ENCODE results near the gene SMPD1. TPM values are rescaled to one million over a fixed set of nuclear protein-coding genes. Genes with fewer than 3 reads are reported as not detected.
A peak's percentile ranks its signal among the peaks of the same experiment; 100 is the strongest.
"Not testable (repeated sequence)": the region's sequence is repeated elsewhere in the genome, so short reads cannot be mapped to it uniquely, and the experiment has no call there.

Gene SMPD1
- total RNA-seq, 2 donors from 2014 or later = 13.1 to 24.8 TPM

- Mint-ChIP-seq H3K27ac (peak overlapping the region in 1 of 2 donors; percentile 40), H3K36me3 (no peaks in the 10 kb centered on the region), H3K9me3 (no peaks in the 10 kb centered on the region)
- ATAC-seq (no peak), DNase-seq (ENCODE audit: low spot score in 2 of 2) (no peak)
Measured at GRCh38 chr11:6378640-6378989, 11.7 kb upstream of the SMPD1 start.

- Mint-ChIP-seq H3K36me3 (no peaks in the 10 kb centered on the region), H3K27ac (no peak overlapping the region), H3K9me3 (no peaks in the 10 kb centered on the region)
- ATAC-seq (no peak), DNase-seq (ENCODE audit: low spot score in 2 of 2) (no peak)
Measured at GRCh38 chr11:6385046-6385777, 5.1 kb upstream of the SMPD1 start.

DNA sequence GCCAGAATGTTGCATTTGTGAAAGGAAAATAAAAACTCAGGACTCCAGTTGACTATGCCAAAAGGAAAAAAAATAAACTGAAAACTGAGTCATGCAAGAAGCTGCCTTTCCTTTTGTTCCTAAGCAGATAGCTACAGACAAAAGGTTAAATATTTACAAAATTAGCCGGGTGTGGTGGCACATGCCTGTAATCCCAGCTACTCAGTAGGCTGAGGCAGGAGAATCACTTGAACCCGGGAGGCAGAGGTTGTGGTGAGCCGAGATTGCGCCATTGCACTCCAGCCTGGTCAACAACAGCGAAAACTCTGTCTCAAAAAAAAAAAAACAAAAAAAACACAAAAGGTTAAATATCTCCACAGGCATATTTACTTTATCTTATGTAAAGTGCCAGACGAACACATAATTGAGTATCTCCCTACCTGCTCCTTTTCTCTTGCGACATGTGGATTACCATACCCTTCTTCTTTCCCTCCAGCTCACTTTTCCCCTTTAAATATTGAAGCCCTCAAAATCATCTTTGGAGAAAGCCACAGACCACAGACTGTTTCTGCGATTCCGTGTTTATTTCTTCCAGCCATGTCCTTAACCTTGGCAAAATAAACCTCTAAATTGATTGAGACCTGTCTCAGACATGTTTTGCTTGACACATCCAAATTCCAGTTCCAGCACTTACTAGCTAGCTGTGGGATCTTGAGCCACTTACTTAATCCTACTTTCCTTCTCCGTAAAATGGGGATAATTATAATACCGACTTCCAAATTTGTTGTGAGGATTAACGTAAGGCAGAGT, 2.3 kb upstream of the SMPD1 start:
- Mint-ChIP-seq H3K27ac (no peak overlapping the region), H3K36me3 (peaks cover 5% of the 10 kb centered on the region in 2 donors), H3K9me3 (no peaks in the 10 kb centered on the region)
- no peak for DNase-seq (ENCODE audit: low spot score in 2 of 2)
- ATAC-seq = no peak

DNA sequence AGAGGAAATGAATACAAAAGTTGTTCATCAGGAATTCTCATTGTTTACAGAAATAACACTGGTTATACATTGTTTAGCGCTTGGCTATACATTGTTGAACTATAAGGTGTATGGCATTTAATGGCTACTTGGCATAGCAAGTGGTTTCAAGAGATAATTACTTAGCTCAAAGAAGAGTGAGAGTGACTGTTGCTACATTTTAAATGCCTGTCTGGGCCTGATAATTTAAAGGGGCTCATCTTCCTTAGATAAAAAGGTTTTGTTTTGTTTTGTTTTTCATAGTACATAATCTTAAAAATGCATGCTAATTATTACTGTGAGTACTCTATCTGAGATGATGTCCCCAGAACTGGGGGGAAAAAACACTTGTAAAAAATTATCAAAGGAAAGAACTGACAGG, 1.5 kb upstream of the SMPD1 start:
- H3K27ac Mint-ChIP-seq = peak overlapping the region in 1 of 2 donors; percentile 97
- ATAC-seq (no peak), DNase-seq (ENCODE audit: low spot score in 2 of 2) (no peak)
- H3K36me3 Mint-ChIP-seq = peaks cover 8 to 9% of the 10 kb centered on the region in 2 donors
- H3K9me3 Mint-ChIP-seq = no peaks in the 10 kb centered on the region

GRCh38 chr11:6390718-6391469, 620 bp downstream of the SMPD1 start:
- Mint-ChIP-seq H3K27ac (peak overlapping the region; percentile 77 to 97), H3K36me3 (peaks cover 8 to 9% of the 10 kb centered on the region in 2 donors), H3K9me3 (no peaks in the 10 kb centered on the region)
- DNase-seq (ENCODE audit: low spot score in 2 of 2) (no peak), ATAC-seq (no peak)

- H3K27ac Mint-ChIP-seq = peak overlapping the region in 1 of 2 donors; percentile 97
- H3K36me3 Mint-ChIP-seq = peaks cover 8 to 9% of the 10 kb centered on the region in 2 donors
- no peaks in the 10 kb centered on the region for H3K9me3 Mint-ChIP-seq
- DNase-seq (ENCODE audit: low spot score in 2 of 2) = no peak
- ATAC-seq = no peak
Measured at GRCh38 chr11:6391537-6392134, 1.4 kb downstream of the SMPD1 start.

GRCh38 chr11:6392251-6392650, 2.0 kb downstream of the SMPD1 start:
- H3K27ac Mint-ChIP-seq; H3K9me3 Mint-ChIP-seq; DNase-seq (ENCODE audit: low spot score in 2 of 2); H3K36me3 Mint-ChIP-seq; ATAC-seq: not testable (repeated sequence)

DNA sequence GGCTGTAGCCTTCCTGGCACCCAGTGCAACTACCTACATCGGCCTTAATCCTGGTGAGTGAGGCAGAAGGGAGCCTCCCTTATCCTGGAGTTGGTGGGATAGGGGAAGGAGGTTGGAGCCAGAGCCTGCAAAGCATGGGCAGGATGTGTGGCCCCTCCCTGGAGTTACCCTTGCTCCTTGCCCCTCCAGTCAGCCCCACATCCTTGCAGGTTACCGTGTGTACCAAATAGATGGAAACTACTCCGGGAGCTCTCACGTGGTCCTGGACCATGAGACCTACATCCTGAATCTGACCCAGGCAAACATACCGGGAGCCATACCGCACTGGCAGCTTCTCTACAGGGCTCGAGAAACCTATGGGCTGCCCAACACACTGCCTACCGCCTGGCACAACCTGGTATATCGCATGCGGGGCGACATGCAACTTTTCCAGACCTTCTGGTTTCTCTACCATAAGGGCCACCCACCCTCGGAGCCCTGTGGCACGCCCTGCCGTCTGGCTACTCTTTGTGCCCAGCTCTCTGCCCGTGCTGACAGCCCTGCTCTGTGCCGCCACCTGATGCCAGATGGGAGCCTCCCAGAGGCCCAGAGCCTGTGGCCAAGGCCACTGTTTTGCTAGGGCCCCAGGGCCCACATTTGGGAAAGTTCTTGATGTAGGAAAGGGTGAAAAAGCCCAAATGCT, 3.9 kb downstream of the SMPD1 start:
- Mint-ChIP-seq H3K9me3 (no peaks in the 10 kb centered on the region), H3K27ac (peak overlapping the region in 1 of 2 donors; percentile 30), H3K36me3 (peaks cover 12 to 13% of the 10 kb centered on the region in 2 donors)
- DNase-seq (ENCODE audit: low spot score in 2 of 2) (no peak), ATAC-seq (no peak)

DNA sequence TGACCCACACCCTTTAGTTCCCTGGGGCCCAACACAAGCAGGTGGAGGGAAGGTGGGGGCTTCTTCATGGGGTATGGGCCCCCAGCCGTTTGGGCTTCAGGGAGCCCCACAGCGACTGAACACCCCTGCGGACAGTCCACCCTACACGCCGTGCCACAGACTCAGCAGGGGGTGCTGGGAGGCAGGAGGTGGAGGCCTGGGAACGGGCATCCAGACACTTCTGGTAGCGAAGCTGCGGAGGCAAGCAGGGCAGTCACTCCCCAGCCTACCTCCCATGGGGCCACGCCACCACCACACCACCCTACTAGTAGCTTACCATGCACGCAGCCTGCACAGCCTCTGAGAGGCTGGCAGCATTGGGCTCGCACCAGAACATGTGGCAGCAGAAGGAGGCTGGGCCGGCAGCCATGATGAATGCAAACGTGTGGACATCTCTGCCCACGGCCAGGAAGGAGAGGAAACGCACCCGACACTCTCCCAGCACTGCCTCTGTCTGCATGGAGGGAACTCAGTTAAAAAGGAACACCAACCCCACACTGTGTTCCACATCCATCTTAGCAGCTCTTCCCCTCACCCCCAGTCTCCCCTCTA, 5.3 kb downstream of the SMPD1 start:
- no peak for DNase-seq (ENCODE audit: low spot score in 2 of 2)
- Mint-ChIP-seq H3K27ac (peak overlapping the region in 1 of 2 donors; percentile 71), H3K9me3 (no peaks in the 10 kb centered on the region), H3K36me3 (peaks cover 19 to 24% of the 10 kb centered on the region in 2 donors)
- ATAC-seq = no peak

- Mint-ChIP-seq H3K9me3 (no peaks in the 10 kb centered on the region), H3K36me3 (peaks cover 22 to 32% of the 10 kb centered on the region in 2 donors), H3K27ac (peak overlapping the region in 1 of 2 donors; percentile 71)
- no peak for DNase-seq (ENCODE audit: low spot score in 2 of 2)
- no peak for ATAC-seq
Measured at GRCh38 chr11:6397156-6397555, 6.9 kb downstream of the SMPD1 start.

GRCh38 chr11:6397636-6398035, 7.4 kb downstream of the SMPD1 start:
- ATAC-seq (no peak), DNase-seq (ENCODE audit: low spot score in 2 of 2) (no peak)
- no peaks in the 10 kb centered on the region for H3K9me3 Mint-ChIP-seq
- peaks cover 21 to 30% of the 10 kb centered on the region in 2 donors for H3K36me3 Mint-ChIP-seq
- peak overlapping the region in 1 of 2 donors; percentile 8 for H3K27ac Mint-ChIP-seq

DNA sequence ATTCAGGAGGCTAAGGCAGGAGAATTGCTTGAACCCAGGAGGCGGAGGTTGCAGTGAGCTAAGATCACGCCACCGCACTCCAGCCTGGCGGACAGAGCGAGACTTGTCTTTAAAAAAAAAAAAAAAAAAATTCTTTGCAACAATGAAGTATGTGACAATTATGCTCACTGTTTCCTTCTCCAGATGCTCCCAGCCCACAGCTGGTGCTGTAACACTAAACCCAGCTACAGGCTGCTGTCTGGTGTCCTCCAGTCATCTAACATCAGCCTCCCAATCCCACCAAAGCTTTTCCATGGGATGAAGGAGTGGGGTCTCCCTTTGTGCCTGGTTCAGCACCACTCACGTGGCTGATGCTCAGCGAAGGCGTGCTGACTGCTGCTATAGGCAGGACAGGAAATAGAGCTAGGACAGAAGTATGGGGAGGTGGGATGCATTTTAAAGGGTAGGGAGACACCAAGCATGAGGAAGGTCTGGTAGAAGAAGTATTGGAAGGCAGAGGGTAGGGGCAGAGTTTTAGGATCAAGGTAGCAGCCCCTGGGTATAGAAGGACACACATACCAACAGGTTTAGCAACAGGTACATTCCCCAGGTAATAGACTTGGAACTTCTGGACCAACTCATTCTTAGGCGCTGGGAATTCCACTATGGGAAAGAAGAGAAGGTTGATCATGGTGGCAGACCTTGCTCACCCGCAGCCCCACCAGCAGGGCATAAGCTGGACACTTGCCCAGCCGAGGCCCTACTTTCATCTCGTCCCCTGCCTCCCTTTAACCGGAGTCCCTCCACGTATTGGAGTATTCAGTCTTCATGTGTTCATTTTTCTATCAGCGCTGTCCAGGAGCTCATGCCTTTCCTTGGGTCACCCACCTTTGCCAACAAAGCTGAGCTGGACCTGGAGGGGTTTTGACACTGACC, 10.4 kb downstream of the SMPD1 start:
- Mint-ChIP-seq H3K27ac (no peak overlapping the region), H3K9me3 (no peaks in the 10 kb centered on the region)

DNA sequence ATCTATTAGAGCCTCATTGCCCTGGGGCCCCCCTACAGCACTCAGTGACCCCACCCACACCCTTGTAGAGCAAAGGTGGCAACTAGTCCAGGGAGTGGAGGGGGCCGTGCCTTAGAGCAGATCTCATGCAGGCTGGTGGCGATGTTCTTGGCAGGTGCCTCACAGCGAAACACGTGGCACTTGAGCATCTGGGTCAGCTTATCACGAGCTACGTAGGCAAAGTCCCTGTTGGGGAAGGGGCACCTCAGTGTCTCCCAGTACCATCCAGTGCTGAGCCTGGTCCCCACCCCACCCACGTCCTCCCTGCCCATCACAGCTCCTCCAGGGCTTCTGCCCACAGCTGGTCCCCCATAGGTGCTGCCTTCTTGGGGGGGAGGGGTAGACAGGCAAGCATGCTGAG, 11.2 kb downstream of the SMPD1 start:
- Mint-ChIP-seq H3K27ac (no peak overlapping the region), H3K36me3 (peaks cover 13 to 23% of the 10 kb centered on the region in 2 donors), H3K9me3 (no peaks in the 10 kb centered on the region)
- ATAC-seq = no peak
- no peak for DNase-seq (ENCODE audit: low spot score in 2 of 2)

More for the DNA sequence above, 10.4 kb downstream of the SMPD1 start:
- H3K36me3 Mint-ChIP-seq = peaks cover 13 to 23% of the 10 kb centered on the region in 2 donors
- DNase-seq (ENCODE audit: low spot score in 2 of 2) = no peak
- ATAC-seq = no peak

DNA sequence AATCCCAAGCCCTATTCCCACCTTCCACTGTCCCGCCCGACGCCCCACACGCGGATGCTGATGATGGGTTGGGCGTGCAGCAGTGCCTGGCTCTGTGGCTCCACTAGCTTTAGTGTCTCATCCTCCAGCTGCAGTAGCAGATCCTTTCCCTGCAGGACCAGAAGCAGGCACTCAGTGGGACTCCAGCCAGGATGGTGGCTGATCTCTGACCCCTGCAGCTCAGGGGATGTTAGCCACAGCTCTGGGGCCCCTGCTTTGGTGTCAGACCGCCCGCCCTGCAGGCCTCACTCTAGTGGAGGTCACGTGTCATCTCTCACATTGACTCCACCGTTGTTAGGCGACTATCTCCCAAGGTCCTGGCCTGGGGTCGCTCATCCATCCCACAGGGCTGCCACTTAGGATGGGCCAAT, 11.8 kb downstream of the SMPD1 start:
- ATAC-seq = peak; percentile 49 to 51

GRCh38 chr11:6402561-6402981, 12.3 kb downstream of the SMPD1 start:
- ATAC-seq (peak; percentile 95), DNase-seq (ENCODE audit: low spot score in 2 of 2) (peak; percentile 58 to 83)
- H3K36me3 Mint-ChIP-seq = peaks cover 13 to 23% of the 10 kb centered on the region in 2 donors
- H3K9me3 Mint-ChIP-seq = no peaks in the 10 kb centered on the region
- peak overlapping the region; percentile 85 to 86 for H3K27ac Mint-ChIP-seq

More for the DNA sequence above, 11.8 kb downstream of the SMPD1 start:
- Mint-ChIP-seq H3K9me3 (no peaks in the 10 kb centered on the region), H3K27ac (peak overlapping the region; percentile 85 to 86), H3K36me3 (peaks cover 13 to 23% of the 10 kb centered on the region in 2 donors)
- no peak for DNase-seq (ENCODE audit: low spot score in 2 of 2)
